CD4-positive, alpha-beta T cell treated with Interleukin-6 for 4 hours (primary cell): ENCODE measurements around the gene UGT1A1.

Experiments used
- DNase-seq: peaks from one replicate; pipeline ENCODE4 v3.0.0-alpha.2; 2020; ENCODE audit warnings: mixed read lengths

The UGT1A1 gene

DNA sequence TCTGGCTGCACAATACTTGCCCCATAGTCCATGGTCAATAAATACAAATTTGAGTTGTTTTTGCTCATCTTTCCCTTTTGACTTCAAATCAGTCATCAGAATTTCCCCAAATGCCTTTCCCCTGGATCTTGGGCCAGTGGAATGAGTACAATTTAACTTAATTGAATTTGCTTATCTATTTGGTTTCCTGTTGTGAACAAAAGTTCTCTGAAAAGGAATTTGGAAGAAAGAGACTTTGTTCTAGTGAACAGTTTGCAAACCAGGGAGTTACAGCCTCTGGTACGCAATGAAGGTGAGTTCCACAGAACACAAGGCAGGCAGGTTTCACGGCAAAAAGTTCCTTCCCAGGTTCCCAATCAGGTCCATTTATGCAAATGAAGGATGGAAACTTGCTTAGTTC is 1.2 kb upstream of the UGT1A1 start:
- no peak for DNase-seq

DNA sequence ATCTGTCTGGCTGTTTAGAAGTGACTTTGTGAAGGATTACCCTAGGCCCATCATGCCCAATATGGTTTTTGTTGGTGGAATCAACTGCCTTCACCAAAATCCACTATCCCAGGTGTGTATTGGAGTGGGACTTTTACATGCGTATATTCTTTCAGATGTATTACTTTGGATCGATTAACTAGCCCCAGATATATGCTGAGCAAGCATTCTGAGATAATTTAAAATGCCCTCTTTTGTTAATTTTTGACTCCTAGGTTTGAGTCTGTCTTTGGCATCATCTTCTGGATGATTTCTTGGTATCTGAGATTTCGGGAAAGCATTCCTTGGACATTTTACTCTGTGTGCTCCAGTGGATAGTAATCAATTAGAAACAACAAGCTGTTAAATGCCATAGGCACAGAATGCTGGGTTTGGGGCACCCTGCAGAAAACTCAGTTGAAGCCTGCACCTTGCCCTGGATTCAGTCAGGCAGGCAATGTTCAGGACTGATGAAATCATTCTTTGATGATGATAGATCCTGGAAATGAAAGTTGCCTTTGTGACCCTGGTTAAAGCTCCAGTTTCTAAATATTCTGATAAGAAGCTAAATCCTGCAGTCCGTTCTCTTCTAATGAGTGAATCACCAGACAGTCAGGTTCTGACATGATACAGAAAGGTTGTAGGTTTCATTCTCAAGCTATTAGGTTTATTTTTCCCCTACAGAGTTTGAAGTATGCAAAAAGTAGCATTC is 1.1 kb downstream of the UGT1A1 start:
- DNase-seq, result no peak

DNA sequence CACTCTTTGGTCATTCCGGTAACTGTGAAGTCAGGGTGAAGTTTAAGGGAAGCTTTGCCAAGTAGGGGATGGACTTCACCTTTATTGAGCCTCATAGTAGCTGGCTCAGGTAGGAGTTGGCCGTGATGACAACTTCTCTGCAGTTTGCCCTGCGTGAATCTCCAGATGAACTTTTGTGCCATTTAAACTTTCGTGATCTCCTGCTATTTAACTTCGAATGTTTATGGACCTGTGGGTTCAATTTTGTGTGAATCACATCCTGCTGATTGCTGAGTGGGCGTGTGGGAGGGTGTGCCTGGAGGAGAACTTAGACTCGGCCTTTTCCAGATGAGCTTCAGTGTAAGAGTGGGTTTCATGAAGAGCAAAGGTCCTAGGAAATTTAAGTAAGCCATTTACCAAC is 4.2 kb downstream of the UGT1A1 start:
- DNase-seq, result no peak

DNA sequence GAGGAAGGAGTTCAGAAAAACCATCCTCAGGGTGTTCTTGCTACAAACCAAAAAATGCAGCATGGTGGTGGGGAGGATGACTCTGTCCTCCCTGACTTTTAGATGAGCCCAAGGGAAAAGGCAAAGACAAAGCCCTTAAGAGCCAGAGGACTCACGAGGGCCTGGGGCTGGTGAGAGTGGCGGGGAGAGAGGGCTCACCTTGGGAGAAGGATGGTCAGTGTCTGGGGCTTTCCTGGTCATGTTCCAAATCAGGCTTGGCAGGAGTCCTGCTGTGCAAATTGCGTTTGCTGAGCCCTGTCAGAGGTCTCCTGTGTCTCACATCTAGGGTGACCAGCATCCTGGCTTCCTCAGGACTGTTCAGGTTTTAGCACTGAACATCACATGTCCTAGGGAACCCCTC is 4.7 kb downstream of the UGT1A1 start:
- no peak for DNase-seq

DNA sequence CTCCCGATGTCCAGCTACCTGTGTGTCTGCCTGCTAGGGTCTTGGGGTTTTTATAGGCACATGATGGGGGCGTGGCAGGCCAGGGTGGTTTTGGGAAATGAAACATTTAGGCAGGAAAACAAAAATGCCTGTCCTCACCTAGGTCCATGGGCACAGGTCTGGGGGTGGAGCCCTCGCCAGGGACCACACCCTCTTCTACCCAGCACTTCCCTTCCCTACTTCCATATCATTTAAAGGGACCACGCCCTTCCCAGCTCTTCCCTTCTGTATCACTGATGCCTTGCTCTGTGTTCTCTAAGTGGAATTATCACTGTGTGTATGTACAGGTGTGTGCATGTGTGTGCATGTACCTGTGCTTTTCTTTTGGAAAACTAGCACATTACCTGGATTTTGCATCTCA is 6.3 kb downstream of the UGT1A1 start:
- no peak for DNase-seq

DNA sequence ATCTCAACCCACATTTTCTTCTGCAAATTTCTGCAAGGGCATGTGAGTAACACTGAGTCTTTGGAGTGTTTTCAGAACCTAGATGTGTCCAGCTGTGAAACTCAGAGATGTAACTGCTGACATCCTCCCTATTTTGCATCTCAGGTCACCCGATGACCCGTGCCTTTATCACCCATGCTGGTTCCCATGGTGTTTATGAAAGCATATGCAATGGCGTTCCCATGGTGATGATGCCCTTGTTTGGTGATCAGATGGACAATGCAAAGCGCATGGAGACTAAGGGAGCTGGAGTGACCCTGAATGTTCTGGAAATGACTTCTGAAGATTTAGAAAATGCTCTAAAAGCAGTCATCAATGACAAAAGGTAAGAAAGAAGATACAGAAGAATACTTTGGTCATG is 8.0 kb downstream of the UGT1A1 start:
- no peak for DNase-seq

DNA sequence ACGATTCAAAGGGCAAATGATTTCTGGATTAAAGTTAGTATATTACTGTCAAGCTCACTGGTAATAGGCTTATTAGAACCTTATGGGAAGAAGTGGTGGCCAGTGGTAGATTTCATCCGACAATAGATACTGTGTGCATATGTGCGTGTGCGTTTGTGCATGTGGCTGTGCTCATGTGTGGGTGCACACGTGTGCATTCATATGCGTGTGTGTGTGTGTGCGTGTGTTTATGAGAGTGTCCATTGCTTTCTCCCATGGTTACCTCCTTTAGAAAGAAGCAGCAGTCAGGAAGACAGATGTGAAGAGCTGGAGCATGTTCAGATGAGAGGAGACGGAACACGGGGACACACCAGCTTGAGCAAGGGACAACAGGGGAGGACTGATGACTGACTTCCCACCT is 9.2 kb downstream of the UGT1A1 start:
- DNase-seq, result no peak

DNA sequence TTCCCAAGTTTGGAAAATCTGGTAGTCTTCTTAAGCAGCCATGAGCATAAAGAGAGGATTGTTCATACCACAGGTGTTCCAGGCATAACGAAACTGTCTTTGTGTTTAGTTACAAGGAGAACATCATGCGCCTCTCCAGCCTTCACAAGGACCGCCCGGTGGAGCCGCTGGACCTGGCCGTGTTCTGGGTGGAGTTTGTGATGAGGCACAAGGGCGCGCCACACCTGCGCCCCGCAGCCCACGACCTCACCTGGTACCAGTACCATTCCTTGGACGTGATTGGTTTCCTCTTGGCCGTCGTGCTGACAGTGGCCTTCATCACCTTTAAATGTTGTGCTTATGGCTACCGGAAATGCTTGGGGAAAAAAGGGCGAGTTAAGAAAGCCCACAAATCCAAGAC is 12.1 kb downstream of the UGT1A1 start:
- no peak for DNase-seq

DNA sequence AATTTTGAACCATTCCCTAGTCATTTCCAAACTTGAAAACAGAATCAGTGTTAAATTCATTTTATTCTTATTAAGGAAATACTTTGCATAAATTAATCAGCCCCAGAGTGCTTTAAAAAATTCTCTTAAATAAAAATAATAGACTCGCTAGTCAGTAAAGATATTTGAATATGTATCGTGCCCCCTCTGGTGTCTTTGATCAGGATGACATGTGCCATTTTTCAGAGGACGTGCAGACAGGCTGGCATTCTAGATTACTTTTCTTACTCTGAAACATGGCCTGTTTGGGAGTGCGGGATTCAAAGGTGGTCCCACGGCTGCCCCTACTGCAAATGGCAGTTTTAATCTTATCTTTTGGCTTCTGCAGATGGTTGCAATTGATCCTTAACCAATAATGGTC is 12.5 kb downstream of the UGT1A1 start:
- no peak for DNase-seq

DNA sequence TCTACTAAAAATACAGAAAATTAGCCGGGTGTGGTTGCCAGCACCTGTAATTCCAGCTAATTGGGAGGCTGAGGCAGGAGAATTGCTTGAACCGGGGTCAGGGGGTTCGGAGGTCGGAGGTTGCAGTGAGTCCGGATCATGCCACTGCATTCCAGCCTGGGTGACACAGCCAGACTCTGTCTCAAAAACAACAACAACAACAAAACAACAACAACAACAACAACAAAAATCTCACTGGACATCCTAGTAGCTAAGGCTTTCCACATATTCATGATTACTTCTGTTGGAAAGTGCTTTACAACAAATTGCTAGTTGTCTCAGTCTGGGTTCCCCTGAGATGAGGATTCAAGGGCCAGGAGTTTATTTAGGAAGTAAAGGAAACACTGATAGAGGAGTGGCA is 13.8 kb downstream of the UGT1A1 start:
- DNase-seq, result no peak

DNA sequence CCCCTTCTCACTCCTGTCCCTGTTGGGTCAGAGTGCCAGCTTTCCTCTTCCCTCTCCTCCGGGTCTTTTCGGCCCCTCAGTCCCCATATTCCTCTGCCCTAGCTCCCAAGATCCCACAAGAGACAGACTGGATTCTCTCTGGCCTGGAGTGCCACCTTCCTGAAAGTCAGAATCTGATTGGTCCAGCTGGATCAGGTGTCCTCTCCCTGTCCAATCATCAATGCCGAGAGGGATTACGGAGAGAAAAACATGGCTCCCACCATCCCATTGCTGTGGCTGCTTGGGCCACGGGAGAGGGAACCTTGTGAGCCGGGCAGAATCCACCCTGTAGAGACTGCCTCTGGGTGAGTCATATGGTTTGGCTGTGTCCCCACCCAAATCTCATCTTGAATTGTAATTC is 15.3 kb downstream of the UGT1A1 start:
- no peak for DNase-seq

DNA sequence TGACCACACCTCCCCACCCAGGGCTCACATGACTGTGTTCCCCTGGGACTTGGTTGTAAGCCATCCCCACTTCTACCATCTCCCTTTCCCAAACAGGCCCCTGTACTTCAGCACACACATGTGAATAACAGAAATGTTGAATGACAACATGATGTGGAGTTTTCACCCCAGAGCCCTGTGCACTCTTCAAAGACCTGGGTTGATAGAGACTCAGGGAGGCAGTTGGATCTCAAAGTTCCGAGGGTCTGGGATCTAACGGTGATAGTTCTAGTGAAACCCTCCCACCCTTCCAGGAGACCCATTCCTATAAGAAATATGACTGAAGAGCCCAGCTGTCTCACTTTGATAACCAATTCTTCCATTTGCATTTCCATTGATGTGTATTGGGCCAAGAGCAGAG is 18.0 kb downstream of the UGT1A1 start, which contains the start of gene MROH2A:
MROH2A (plus strand) TSS at position 301 of the 400 bp plus-strand sequence. CDS start 1,029 bp downstream, outside the sequence.
- no peak for DNase-seq

DNA sequence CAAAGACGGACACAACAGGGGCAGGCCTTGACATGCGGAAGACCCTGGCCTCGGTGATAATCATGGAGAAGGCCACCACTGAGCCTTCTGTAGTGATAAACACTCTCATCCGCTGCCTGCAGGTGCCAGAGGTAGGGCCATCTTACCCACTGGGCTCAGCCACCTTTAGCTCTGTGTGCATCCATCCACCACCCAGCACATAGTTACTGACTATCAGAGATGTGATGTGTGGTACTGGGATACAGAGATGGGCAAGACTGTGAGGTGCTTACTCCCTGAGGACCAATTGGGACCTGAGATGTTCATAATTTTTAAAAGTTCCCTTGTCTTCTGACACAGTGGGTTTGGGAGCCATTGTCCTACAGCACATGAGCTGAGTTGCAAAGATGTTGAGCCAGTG is 19.7 kb downstream of the UGT1A1 start:
- DNase-seq, result no peak

DNA sequence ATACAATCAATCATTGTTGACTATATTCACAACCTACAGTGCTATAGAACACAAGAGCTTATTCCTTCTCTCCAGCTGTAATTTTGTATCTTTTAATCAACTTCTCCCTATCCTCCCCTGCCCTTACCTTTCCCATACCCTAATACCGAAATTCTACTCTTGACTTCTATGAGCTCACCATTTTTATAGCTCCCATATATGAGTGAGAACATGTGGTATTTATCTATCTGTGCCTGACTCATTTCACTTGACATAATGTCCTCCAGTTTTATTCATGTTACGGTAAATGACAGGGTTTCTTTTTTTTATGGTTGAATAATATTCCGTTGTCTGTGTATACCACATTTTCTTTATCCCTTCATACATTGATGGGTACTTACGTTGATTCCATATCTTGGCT is 20.7 kb downstream of the UGT1A1 start:
- DNase-seq, result no peak

DNA sequence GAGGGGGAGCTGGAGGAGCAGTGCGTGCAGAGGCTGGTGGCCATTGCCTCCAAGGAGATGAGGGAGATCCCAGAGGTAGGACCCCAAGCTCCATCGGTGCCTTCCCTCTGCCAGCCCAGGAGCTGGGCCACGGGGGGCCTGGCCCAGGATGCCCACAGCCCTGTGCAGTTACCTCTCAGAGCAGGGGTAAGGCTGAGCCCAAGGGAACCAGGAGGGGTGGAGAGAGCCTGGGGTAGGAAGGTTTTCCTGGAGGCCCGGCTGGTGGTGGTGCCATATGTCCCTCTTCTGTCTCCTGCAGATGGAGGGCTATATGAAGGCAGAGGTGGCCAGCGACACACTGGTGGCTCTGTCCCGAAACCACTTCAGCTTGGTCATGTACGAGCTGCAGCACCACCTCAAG is 29.5 kb downstream of the UGT1A1 start:
- DNase-seq, result no peak

DNA sequence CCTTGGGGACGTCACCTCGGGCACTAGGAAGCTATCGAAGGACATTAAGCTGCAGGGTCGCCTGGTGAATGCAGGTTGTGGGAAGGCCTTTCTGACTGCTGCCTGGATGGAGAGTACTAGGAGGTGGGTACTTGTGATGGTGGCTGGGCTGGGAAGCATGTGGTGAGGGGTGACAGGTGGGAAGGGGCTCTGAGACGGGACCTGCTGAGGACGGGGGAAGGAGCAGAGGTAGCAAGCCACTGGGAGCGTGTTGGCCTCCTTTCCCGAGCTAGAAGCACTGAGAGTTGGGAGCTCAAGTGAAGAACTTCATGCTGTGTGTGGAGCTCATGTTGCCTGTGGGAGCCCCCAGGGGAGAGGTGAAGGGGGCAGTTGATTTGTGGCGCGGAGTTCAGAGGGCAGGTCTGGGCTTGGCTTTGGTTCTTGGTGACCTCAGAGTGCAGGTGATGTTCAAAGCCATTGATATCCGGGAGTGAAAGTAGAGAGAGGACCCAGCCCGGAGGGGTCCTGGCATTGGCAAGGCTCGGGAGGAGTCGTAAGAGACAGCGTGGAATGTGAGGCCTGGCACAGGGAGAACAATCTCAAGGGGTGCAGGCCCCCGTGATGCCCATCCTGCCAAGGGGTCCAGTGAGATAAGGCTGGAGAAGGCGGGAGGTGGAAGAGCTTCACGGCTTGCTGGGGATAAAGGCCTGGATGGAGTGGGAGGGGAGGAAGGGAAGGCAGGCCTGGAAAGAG is 31.2 kb downstream of the UGT1A1 start:
- DNase-seq, result no peak

DNA sequence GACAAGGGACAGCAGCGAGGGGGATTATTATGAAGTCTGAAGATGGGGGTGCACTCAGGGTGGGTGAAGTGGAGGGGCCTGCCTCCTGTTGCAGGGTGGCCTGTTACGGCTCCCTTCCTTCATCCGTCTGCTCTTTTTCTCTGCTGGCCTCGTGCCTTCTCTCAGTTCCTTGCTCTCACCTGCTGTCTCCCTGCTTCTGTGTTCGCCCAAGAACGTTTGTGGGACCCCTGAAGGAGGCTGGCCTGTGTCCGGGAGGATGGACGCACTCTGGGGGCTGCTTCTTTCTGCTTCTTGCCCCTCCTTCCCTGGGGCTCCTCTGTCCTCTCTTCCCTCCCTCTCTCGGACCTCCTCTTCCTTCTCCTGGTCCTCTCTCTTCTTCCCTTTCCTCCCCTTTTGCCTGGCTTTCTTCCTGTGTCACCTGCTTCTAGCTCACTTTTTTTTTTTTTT is 31.8 kb downstream of the UGT1A1 start:
- no peak for DNase-seq

DNA sequence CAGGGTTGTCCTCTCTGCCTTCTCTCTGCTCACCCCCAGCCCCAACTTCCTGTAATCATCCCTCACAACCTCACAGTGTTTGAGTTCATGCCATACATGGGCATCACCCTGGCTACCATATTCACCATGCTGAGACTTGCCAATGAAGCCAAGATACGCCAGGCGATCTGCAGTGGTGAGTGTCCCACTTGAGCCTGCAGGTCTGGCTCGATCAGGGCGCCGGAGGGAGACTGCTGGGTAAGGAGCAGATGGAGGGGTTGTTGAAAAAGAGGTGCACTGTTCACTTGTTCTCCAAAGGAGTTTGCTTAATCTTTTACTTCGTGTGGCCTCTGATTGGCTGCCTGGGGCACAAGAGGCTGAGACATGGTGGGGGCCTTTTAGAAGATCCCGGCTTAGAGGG is 32.6 kb downstream of the UGT1A1 start:
- no peak for DNase-seq

DNA sequence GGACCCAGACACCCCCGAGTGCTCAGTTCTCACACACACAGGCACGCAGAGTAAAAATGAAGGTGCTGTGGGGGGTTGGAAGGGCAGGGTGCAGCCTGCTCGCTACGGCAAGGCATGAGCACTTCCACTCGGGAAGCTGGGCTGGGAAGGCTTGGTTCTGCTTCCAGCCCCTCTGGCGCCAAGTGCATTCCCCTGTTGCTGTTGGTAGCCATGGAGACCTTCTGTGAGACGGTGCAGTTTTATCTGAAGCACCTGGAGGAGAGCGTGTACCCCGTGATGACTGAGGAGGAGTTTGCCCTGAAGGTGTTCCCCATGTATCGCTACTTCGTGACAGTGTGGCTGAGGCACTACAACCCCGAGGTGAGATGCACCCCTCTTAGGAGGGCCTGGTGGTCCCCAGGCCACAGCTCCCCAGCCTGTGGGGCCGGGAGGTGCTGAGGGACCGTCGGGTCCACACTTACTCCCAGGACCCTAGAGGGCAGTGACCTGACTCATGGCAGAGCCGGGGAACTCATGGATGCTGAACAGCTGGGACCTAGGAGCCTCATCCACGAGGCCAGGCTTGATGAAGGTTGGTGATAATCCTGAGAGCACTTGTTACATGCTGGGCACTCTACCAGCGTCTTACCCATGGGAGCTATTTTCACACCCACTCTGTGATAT is 33.5 kb downstream of the UGT1A1 start:
- no peak for DNase-seq

DNA sequence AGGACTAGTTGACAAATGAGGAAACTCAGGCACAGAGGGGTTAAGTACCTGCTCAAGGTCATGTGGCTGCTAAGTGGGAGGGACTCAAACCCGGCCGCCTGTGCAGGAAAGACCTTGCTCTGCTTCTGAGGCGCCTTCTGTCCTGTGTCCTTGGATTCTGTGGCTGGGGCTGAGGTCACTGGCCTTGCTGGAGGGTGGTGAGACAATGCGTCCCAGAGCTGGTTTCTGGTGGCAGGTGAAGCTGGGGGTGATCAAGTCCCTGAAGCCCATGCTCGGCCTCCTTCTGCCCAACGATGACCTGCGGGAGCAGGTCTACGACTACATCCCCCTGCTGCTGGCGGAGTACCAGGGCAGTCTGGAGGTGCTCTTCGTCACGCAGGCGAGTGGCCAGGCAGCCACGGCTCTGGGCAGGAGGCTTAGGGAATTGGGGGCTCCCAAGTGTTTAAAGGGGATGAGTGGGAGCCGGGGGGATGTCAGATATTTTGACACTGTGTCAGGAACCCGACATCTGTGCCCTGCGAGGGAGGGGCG is 34.1 kb downstream of the UGT1A1 start:
- DNase-seq, result no peak

DNA sequence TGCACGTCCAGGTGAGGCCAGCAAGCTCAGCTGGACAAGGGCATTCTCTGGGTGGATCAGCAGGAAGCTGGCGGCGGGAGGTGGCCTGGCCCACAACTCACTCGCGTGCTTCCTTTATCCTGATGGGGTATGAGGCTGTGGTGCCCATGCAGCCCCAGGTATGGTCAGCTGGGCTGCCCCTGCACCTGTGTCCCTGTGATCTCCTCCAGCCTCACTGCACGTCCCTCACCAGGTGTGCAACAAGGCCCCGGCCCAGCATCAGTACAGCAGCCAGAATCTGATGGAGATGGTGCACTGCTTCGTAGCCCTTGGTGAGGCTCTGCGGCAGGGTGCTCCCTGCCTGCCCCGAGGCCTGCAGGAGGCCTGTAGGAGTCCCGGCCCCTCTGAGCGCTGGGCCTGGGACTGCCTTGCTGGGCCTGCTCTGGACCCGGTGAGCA is 35.7 kb downstream of the UGT1A1 start:
- DNase-seq, result no peak

DNA sequence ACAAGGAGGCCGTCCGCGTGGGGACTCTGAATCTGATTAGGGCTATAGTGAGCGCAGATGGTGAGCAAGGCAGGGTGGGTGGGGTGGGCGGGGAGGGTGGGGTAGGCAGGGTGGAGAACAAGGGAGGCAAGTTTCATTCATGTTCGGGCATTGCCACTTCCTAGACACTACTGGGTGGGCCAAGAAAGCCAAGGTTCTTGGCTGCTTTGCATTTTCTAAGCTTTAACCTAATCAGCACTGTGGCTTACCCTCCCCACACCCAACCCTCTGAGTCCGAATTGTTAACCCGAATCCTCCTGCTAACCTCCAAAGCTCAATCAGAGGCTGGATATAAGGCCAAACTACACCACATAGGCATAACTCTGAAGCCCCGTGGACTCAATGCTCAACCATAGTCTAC is 36.2 kb downstream of the UGT1A1 start:
- no peak for DNase-seq

DNA sequence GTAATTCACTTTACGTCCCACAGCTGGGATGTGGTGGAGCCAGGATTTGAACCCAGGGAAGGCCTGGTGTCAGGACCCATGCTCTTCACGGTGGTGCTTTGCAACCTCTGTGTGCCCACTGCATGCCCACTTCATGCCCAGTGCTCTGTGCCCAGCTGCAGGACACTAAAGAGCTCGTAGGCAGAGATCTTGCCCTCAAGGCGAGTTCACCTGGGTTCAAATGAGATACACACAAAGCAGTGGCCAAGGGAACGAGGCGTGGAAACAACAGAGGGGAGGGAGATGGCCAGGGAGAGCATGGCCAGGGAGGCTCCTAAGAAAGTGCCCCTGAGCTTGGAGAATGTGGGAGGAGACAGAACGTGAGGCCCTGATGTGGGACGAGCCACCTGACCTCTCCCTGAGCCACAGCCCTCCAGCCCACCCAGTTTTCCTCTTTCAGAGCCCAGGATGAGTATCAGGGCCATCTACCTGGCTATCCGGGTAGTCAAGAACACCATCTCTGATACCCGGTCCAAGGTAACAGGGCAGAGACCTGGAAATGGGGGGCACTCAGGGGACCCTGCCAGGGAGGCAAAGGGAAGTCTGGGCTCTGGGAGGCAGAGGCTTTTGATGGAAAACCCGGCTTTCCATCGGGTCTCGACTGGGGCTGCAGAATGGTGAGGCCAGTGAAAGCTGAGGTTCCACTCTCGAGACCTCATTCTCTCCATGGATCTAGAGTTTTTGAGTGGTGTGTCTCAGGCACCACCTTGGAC is 38.4 kb downstream of the UGT1A1 start:
- DNase-seq, result no peak
